Activated CD8-positive, alpha-beta memory T cell treated with anti-CD3 and anti-CD28 coated beads for 48 hours (primary cell): ENCODE results near the gene EEF1AKMT2.
A peak's percentile ranks its signal among the peaks of the same experiment; 100 is the strongest.
"Not testable (repeated sequence)": the region's sequence is repeated elsewhere in the genome, so short reads cannot be mapped to it uniquely, and the experiment has no call there.

ENCODE experiments used
- DNase-seq, 3 experiments: peaks; one replicate each; pipeline ENCODE4 v3.0.0-alpha.2; 2020; ENCODE audit warnings: low read depth in 2 of 3, low spot score in 2 of 3

The EEF1AKMT2 gene

GRCh38 chr10:124791547-124792348, at the start of gene EEF1AKMT2:
EEF1AKMT2 (minus strand) TSS chr10:124791887; CDS start chr10:124791833, 54 bp downstream.
- peak; percentile 59 to 72 (median 69) for DNase-seq

- DNase-seq, result no peak
Observed at GRCh38 chr10:124837687-124838086, 46.0 kb upstream of the EEF1AKMT2 start.

- DNase-seq, result no peak
Observed at GRCh38 chr10:124831116-124831515, 39.4 kb upstream of the EEF1AKMT2 start.

GRCh38 chr10:124830445-124830844, 38.8 kb upstream of the EEF1AKMT2 start:
- no peak for DNase-seq

GRCh38 chr10:124829447-124830115, 37.9 kb upstream of the EEF1AKMT2 start:
- no peak for DNase-seq

- no peak for DNase-seq
Observed at GRCh38 chr10:124827474-124827873, 35.8 kb upstream of the EEF1AKMT2 start.

- DNase-seq, result no peak
Observed at GRCh38 chr10:124826262-124826661, 34.6 kb upstream of the EEF1AKMT2 start.

- DNase-seq, result no peak
Observed at GRCh38 chr10:124825702-124826101, 34.0 kb upstream of the EEF1AKMT2 start.

- not testable (repeated sequence) for DNase-seq
Observed at GRCh38 chr10:124824932-124825331, 33.2 kb upstream of the EEF1AKMT2 start.

- no peak for DNase-seq
Observed at GRCh38 chr10:124824507-124824906, 32.8 kb upstream of the EEF1AKMT2 start.

GRCh38 chr10:124821520-124821919, 29.8 kb upstream of the EEF1AKMT2 start:
- no peak for DNase-seq

- DNase-seq, result no peak
Observed at GRCh38 chr10:124820121-124820520, 28.4 kb upstream of the EEF1AKMT2 start.

- peak in 1 of 3 experiments; percentile 10 for DNase-seq
Observed at GRCh38 chr10:124802313-124802675, 10.6 kb upstream of the EEF1AKMT2 start.

- DNase-seq, result no peak
Observed at GRCh38 chr10:124799211-124799610, 7.5 kb upstream of the EEF1AKMT2 start.

- DNase-seq, result no peak
Observed at GRCh38 chr10:124798781-124799180, 7.1 kb upstream of the EEF1AKMT2 start.

- DNase-seq, result no peak
Observed at GRCh38 chr10:124798364-124798763, 6.7 kb upstream of the EEF1AKMT2 start.

- no peak for DNase-seq
Observed at GRCh38 chr10:124792998-124793352, 1.3 kb upstream of the EEF1AKMT2 start.

- DNase-seq, result not testable (repeated sequence)
Observed at GRCh38 chr10:124782900-124783299, 8.8 kb downstream of the EEF1AKMT2 start.

GRCh38 chr10:124768791-124769190, 22.9 kb downstream of the EEF1AKMT2 start:
- no peak for DNase-seq

- no peak for DNase-seq
Observed at GRCh38 chr10:124765256-124765655, 26.4 kb downstream of the EEF1AKMT2 start.

GRCh38 chr10:124763267-124763666, 28.4 kb downstream of the EEF1AKMT2 start:
- no peak for DNase-seq

GRCh38 chr10:124762281-124762680, 29.4 kb downstream of the EEF1AKMT2 start:
- DNase-seq, result no peak
